ENCODE data around the gene DEDD. TPM values are rescaled to one million over a fixed set of nuclear protein-coding genes. Genes with fewer than 3 reads are reported as not detected.

Gene DEDD
- total RNA-seq, 1 donor from 2014 or later: 40.9 TPM

DNA sequence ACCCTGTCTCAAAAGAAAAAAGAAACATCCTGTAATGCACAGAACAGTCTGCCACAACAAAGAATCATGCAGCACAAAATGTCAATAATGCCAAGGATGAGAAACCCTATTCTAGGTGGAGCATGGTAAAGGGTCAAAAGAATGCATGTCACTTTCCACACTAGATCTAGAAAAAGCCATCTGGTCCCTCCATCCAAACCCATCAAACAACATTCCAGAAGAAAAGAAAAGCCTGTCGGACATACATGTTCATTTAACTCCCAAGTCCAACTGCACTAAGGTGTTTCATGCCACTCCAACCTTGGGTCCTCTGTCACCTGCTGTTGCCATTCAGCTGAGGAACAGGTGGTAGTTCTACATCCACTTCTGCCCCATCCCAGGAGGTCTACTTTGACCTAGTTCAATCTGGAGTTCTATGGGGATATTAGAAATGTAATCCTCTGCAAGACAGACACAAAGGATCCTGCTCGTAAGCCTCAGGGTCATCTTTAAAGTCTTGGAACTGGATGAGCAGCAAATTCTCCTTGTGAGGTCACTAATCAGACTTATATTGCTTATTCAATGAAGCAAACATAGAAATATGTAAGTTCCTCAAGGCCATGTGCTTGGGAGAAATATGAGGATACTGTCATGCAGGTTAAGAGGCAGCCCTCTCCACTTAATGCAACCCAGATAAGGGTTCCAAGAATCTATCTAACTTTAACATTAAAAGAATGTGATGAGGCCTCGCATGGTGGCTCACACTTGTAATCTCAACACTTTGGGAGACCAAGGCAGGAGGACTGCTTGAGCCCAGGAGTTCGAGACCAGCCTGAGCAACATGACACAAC is 3.7 kb downstream of the DEDD start:
- H3K9me3 Mint-ChIP-seq (ENCODE audit: unreplicated experiment): no peaks in the 10 kb centered on the region
- TF ChIP-seq EZH2 (IDR thresholded peaks at IDR 0.05; ENCODE audit: insufficient read depth, low read length): no peak
- FAIRE-seq (no peak), DNase-seq (ENCODE audit: low read depth) (no peak)
- no peak overlapping the region for H3K4me3 Mint-ChIP-seq (ENCODE audit: unreplicated experiment)
- H3K4me1 Mint-ChIP-seq (ENCODE audit: low read depth, unreplicated experiment): peaks cover 28% of the 10 kb centered on the region
- H2AFZ ChIP-seq (ENCODE audit: low read depth, low read length): no peak overlapping the region
- H3K27me3 Mint-ChIP-seq (ENCODE audit: low read depth, unreplicated experiment): no peaks in the 10 kb centered on the region
- no peak overlapping the region for H3K27ac ChIP-seq (ENCODE audit: low read depth, low read length)
- H3K27me3 ChIP-seq (ENCODE audit: insufficient read depth, low read length): no peaks in the 10 kb centered on the region
- no peak overlapping the region for H3K27ac Mint-ChIP-seq (ENCODE audit: unreplicated experiment)
- H3K9me3 ChIP-seq (ENCODE audit: insufficient read depth, low read depth, low read length): no peaks in the 10 kb centered on the region
- H3K4me3 ChIP-seq (ENCODE audit: insufficient read depth, low read depth, low read length): no peak overlapping the region
- peaks cover 28% of the 10 kb centered on the region for H3K36me3 Mint-ChIP-seq (ENCODE audit: low read depth, unreplicated experiment)
- peaks cover 30% of the 10 kb centered on the region for H3K36me3 ChIP-seq (ENCODE audit: insufficient read depth, low read length)
- peaks cover 73% of the 10 kb centered on the region for H4K20me1 ChIP-seq (ENCODE audit: insufficient read depth, low read length)
- H3K4me1 ChIP-seq (ENCODE audit: insufficient read depth, low read length): peaks cover 5% of the 10 kb centered on the region
- peaks cover 87% of the 10 kb centered on the region for H3K79me2 ChIP-seq (ENCODE audit: insufficient read depth, low read length)
- H3K4me2 ChIP-seq (ENCODE audit: low read length): no peak overlapping the region
- H3K9ac ChIP-seq (ENCODE audit: low read length): no peak overlapping the region

DNA sequence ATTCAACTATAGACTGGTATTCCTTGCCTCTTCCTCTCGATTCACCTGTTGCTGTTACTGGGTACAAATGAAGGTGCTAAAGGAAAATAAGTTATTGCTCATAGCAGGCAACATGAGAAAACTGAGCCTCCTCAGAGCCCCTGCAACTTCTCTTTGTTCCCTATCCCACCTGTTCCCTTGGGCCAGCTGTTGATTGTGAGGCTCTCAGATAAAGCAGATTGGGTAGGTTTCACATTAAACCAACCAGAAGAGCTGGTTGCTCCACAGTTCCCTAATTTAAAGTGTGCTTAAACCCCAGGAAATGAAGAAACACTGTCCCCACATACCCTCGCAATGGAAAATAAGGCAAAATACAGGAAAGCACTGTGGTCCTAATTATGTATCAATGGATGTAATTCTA is 4.8 kb downstream of the DEDD start:
- TF ChIP-seq, protein P1, sequence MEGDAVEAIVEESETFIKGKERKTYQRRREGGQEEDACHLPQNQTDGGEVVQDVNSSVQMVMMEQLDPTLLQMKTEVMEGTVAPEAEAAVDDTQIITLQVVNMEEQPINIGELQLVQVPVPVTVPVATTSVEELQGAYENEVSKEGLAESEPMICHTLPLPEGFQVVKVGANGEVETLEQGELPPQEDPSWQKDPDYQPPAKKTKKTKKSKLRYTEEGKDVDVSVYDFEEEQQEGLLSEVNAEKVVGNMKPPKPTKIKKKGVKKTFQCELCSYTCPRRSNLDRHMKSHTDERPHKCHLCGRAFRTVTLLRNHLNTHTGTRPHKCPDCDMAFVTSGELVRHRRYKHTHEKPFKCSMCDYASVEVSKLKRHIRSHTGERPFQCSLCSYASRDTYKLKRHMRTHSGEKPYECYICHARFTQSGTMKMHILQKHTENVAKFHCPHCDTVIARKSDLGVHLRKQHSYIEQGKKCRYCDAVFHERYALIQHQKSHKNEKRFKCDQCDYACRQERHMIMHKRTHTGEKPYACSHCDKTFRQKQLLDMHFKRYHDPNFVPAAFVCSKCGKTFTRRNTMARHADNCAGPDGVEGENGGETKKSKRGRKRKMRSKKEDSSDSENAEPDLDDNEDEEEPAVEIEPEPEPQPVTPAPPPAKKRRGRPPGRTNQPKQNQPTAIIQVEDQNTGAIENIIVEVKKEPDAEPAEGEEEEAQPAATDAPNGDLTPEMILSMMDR (IDR thresholded peaks at IDR 0.05; ENCODE audit: insufficient read depth, low read depth, low read length): no peak
- TF ChIP-seq EZH2 (IDR thresholded peaks at IDR 0.05; ENCODE audit: insufficient read depth, low read length): no peak
- Histone ChIP-seq H3K36me3 (ENCODE audit: insufficient read depth, low read length) (peaks cover 32% of the 10 kb centered on the region), H2AFZ (ENCODE audit: low read depth, low read length) (no peak overlapping the region), H3K79me2 (ENCODE audit: insufficient read depth, low read length) (peaks cover 81% of the 10 kb centered on the region), H3K4me3 (ENCODE audit: insufficient read depth, low read depth, low read length) (no peak overlapping the region), H3K4me1 (ENCODE audit: insufficient read depth, low read length) (peaks cover 5% of the 10 kb centered on the region), H3K27me3 (ENCODE audit: insufficient read depth, low read length) (no peaks in the 10 kb centered on the region), H3K4me2 (ENCODE audit: low read length) (no peak overlapping the region), H3K27ac (ENCODE audit: low read depth, low read length) (no peak overlapping the region), H3K9ac (ENCODE audit: low read length) (no peak overlapping the region), H4K20me1 (ENCODE audit: insufficient read depth, low read length) (peaks cover 74% of the 10 kb centered on the region), H3K9me3 (ENCODE audit: insufficient read depth, low read depth, low read length) (no peaks in the 10 kb centered on the region)
- H3K9me3 Mint-ChIP-seq (ENCODE audit: unreplicated experiment): no peaks in the 10 kb centered on the region
- peaks cover 32% of the 10 kb centered on the region for H3K36me3 Mint-ChIP-seq (ENCODE audit: low read depth, unreplicated experiment)
- peaks cover 28% of the 10 kb centered on the region for H3K4me1 Mint-ChIP-seq (ENCODE audit: low read depth, unreplicated experiment)
- no peaks in the 10 kb centered on the region for H3K27me3 Mint-ChIP-seq (ENCODE audit: low read depth, unreplicated experiment)
- peak overlapping the region; percentile 22 for H3K4me3 Mint-ChIP-seq (ENCODE audit: unreplicated experiment)
- H3K27ac Mint-ChIP-seq (ENCODE audit: unreplicated experiment): no peak overlapping the region
- FAIRE-seq (no peak), DNase-seq (ENCODE audit: low read depth) (no peak)

DNA sequence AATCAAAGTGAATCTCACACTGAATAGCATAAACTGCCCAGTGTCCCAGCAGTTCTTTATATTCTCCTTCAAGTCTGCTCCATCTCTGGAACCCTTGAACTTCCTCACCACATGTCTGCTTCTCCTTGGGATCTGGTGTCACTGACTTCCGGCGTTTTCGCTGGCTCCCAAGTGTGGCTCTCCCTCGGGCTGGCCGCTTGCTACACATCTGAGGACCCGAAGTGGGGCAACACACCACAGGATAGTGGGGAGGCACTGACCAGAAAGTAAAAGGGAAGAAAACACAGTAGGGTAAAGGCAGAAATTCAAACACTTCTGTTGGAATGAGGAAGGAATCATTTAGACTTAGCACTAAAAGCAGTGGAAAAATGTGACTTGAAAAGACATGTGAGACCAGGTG is 9.5 kb downstream of the DEDD start:
- TF ChIP-seq EZH2 (IDR thresholded peaks at IDR 0.05; ENCODE audit: insufficient read depth, low read length): no peak
- TF ChIP-seq, protein P1 (IDR thresholded peaks at IDR 0.05; ENCODE audit: insufficient read depth, low read depth, low read length): no peak
- Histone ChIP-seq H4K20me1 (ENCODE audit: insufficient read depth, low read length) (peaks cover 50% of the 10 kb centered on the region), H3K79me2 (ENCODE audit: insufficient read depth, low read length) (peaks cover 67% of the 10 kb centered on the region), H3K27ac (ENCODE audit: low read depth, low read length) (no peak overlapping the region), H3K36me3 (ENCODE audit: insufficient read depth, low read length) (peaks cover 46% of the 10 kb centered on the region), H3K4me1 (ENCODE audit: insufficient read depth, low read length) (peaks cover 16% of the 10 kb centered on the region), H3K4me2 (ENCODE audit: low read length) (no peak overlapping the region), H3K27me3 (ENCODE audit: insufficient read depth, low read length) (no peaks in the 10 kb centered on the region), H3K9ac (ENCODE audit: low read length) (no peak overlapping the region), H3K9me3 (ENCODE audit: insufficient read depth, low read depth, low read length) (no peaks in the 10 kb centered on the region), H3K4me3 (ENCODE audit: insufficient read depth, low read depth, low read length) (no peak overlapping the region), H2AFZ (ENCODE audit: low read depth, low read length) (no peak overlapping the region)
- Mint-ChIP-seq H3K27me3 (ENCODE audit: low read depth, unreplicated experiment) (no peaks in the 10 kb centered on the region), H3K4me1 (ENCODE audit: low read depth, unreplicated experiment) (peaks cover 34% of the 10 kb centered on the region), H3K4me3 (ENCODE audit: unreplicated experiment) (no peak overlapping the region), H3K27ac (ENCODE audit: unreplicated experiment) (no peak overlapping the region), H3K36me3 (ENCODE audit: low read depth, unreplicated experiment) (peaks cover 36% of the 10 kb centered on the region), H3K9me3 (ENCODE audit: unreplicated experiment) (no peaks in the 10 kb centered on the region)
- no peak for FAIRE-seq
- DNase-seq (ENCODE audit: low read depth): no peak
